GM19452 (cell line): ENCODE data around the gene CAVIN2.
"Not testable (repeated sequence)": the region's sequence is repeated elsewhere in the genome, so short reads cannot be mapped to it uniquely, and the experiment has no call there.

ENCODE experiments used
- ATAC-seq: cut with Tn5 transposase; IDR thresholded peaks from one replicate; pipeline ENCODE4 v1.9.1; 2021; ENCODE audit not compliant: unreplicated experiment

The CAVIN2 gene

DNA sequence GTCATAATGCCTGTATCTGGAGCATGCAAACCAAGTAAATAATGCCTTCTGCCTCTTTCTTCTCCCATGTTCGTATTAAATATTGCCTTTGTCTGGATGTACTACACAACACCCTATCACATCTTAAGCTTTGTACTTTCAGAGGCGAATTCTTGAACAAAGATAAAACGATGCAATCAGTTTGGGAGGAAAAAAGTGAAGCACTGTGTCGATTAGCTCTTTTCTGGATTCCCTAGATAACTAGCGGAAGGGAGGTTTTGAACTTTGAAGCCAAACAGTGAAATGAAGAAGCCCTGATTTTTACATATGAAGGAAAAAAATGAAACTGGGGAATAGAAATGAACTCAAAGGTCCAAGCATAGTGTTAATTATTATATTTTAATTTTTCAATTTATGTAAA, 44.7 kb downstream of the CAVIN2 start:
- no peak for ATAC-seq

DNA sequence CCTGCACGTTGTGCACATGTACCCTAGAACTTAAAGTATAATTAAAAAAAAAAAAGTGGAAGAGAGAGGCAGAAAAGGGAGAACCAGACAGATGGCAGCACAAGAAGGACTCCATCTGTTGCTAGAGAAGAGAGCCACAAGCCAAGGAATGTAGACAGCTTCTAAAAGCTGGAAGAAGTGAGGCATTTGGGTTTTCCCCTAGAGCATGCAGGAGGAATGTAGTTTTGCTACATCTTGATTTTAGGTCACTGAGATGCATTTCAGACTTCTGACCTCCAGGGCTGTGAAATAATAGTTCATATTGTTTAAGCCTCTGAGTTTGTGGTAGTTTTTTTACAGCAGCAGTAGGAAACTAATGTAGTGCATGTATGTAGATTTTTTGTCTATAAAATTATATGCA, 46.0 kb downstream of the CAVIN2 start:
- ATAC-seq, result no peak

DNA sequence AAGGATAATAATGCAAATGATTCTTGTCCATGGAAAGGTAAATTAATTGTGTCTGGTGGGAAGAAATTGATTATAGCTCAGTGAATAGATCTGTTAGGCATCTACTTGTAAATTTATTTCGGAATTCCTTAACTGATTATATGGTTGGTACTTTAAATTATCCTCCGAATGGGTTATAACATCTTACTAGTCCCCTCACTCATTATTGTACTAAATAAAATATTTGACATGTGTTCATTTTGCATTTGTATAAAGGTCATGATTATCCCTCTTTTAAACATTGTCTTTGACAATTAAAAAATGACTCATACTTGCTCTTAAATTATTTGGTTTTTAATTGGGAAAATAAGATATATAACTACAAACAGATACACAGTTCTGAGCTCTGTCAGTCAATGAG, 47.4 kb downstream of the CAVIN2 start:
- ATAC-seq, result no peak

DNA sequence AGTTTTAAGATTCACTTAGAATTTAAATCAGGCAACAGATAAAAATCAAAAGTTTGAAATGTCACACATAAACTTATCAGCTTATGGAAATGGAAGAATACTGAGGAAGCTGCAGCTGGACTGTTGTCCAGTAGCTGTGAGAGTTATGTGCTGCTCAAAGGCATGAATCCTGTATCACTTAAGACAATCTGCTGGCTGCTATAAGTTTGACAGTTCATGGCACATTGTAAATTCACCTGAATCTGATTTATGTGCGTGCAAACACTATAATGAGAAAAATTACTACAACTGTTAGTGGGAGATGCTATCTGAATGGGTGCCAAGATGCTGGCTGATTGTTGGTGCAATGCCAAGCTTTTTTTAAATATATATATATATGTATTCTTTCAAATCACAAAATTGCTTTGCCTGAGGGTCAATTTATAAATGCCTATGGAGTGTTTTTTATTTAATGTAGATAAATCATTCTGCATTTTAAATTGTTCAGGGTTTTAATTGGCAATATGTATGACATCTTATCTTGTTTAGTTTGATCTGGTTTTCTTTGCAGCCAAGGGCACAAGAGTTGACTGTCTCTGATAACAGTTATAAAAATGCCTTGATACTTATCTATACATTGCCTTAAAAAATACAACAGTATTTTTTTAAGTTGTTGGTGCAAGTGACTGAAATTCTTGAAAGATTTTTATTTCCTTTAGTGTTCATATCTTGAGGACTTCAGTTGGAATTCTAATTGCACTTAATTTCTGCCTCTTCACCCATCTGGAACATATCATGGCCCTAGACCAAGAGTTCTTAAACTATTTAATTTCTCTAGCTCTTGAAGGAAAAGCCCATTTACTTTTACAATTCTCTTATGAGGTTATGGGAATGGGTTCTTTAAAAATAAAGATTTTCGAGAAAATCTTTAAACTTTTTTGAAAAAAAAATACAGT, 48.7 kb downstream of the CAVIN2 start:
- no peak for ATAC-seq

DNA sequence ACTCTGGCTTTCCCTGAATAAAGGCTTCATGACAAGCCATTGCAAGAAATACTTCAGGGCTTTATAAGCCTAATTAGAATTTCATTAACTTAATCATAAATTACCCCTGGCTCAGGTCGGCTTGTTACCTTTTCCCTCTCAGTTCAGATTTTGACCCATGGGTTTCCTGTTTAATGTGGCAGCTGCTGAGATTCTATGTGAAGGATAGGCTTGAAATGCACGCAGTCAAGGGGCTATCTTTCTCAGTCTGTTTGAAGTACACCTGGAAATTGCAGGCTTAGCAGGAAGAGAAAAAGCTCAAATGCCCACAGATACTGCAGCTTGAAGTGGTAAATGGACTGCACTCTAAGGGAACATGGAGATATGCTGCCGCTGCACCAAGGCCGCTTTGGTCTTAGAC, 49.4 kb downstream of the CAVIN2 start:
- ATAC-seq, result no peak

DNA sequence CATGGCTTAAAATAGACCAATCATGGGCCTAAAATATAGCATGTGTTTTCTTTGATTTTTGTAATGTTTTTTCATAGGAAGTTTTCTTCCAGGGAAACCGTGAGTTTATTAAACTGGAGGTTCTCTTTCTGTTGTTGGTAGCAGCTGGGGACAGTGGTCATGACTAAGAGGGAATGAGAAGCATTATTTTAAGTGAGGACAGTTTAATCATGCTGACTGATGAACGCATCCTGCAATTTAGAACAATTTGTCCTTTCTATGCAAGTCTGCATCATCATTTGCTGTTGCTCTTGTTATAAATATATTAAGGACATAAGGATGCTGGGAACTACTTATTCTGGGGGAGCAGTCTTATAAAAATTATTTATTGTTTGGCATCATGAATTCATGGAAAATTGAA, 51.2 kb downstream of the CAVIN2 start:
- ATAC-seq, result no peak

DNA sequence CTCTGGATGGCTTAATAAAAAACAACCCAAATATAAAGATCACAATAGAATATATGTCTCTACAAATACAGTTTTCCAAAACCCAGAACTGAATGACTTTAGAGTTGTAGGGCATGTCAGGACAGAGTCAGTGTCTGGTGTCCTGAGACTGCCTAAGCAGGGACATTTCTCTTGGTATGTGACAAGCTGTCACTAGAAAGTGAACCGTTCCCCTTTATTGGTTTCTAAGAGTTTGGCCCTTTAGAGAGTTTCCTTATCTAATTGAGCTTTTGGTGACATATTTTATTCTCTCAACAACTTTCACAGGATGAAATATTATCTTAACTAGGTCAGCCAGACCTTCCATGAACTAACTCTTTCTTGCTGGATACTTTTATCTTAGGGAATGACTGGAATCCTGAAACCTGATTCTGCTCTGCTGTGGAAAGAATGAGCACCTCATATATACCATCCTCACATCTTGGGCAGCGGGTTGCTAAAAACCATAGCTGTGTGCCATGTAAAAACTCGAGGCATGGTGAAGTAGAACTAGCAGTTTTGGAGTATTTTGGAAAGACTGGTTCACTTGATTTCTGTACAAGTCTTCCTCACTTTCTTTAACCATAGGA, 54.8 kb downstream of the CAVIN2 start:
- ATAC-seq, result no peak

DNA sequence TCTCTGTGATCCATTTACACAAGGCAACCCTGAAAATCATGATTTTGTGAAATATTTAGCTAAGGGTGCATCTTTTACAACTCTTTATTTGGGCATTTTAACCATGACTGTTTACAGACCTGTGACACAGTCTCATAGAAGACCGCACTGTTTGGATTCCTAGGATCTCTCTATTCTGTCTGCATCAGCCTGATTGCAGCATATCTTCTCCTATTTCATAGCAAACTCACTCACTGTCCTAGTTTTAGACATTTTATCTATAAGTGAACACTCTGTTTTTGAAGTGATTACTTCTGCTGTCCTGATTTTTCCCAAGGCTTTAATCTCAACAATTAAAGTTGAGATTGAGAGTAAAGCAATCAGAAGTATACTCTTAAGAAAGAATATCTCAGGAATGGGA, 56.2 kb downstream of the CAVIN2 start:
- no peak for ATAC-seq

DNA sequence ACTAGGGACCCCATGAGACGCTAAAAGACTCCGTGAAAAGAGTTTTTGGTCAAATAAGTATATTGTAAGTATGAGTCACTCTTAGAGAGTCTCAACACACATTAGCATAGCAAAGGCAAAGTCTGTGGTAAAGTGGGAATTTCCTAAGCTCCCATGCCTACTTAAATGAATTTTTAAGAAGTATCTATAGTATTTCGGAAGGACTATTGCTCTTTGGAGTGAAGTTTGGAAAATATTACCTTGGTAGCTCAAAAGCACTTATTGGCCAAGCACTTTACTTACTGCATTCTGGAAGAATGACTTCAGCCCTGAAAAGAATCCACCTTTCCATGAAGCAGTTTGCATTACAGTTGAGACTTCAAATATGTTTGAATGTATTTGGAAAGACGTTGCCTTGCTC, 57.1 kb downstream of the CAVIN2 start:
- no peak for ATAC-seq

DNA sequence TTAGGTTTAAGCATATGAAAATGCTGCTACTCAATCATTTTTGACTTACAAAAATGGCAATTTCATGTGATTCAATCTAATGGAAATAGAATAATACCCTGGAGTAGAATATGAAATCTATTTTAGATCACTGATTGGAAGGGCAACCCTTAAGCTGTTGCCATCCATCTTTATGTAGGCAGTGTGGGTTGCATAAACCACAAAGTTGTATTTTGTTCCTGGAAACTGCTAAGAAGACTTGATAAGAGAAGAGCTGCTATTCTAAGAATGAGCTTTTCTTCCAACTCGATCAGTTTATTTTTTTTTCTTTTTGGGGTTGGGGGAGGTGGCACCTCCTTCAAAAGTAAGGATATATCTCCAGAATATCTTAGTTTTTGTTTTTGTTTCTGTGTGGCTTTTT, 60.2 kb downstream of the CAVIN2 start:
- ATAC-seq, result no peak

DNA sequence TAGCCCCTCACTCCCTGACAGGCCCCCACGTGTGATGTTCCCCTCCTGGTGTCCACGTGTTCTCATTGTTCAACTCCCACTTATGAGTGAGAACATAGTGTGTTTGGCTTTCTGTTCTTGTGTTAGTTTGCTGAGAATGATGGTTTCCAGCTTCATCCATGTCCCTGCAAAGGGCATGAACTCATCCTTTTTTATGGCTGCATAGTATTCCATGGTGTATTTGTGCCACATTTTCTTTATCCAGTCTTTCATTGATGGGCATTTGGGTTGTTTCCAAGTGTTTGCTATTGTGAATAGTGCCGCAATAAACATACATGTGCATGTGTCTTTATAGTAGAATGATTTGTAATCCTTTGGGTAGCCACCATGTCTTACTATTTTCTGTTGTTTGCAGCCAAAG, 61.2 kb downstream of the CAVIN2 start:
- ATAC-seq, result not testable (repeated sequence)
